ENCODE measurements around the gene SLX4IP.

Gene SLX4IP

DNA sequence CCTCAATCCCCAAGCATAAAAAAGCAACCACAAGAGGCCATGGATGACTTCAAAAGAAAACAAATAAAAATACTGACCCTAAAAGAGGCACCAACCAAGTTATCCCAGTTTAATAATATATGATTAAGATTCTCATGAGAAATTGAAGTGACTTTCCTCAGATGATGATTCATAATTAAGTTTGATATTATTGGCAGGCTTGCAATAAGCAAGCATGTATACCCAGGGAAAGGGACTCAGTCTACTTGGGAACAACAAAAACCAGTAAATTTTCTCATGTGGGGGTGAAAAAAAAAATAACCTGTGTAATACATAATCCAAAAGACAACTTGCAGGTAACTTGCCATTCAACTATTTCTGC, 219.1 kb downstream of the SLX4IP start:
- FAIRE-seq = no peak

DNA sequence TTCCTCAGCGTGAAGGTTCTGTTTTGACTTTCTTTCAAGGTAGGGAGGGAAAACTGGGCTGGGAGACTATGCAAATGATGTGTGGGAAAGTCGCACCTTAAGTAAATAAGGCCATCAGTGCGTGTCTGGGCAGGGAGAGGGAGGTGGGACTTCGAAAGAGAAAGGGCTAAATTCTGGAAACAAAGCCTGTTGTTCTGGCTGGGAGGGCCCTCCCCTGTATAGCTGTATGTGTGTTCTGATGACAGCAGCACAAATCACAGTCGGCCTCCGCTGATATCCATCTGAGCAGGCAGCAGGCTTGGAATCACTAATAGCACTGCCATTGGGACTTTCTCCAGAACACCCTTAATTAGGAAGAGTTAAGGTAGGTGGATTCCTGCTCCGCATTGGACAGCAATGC, 219.5 kb downstream of the SLX4IP start:
- FAIRE-seq = no peak

DNA sequence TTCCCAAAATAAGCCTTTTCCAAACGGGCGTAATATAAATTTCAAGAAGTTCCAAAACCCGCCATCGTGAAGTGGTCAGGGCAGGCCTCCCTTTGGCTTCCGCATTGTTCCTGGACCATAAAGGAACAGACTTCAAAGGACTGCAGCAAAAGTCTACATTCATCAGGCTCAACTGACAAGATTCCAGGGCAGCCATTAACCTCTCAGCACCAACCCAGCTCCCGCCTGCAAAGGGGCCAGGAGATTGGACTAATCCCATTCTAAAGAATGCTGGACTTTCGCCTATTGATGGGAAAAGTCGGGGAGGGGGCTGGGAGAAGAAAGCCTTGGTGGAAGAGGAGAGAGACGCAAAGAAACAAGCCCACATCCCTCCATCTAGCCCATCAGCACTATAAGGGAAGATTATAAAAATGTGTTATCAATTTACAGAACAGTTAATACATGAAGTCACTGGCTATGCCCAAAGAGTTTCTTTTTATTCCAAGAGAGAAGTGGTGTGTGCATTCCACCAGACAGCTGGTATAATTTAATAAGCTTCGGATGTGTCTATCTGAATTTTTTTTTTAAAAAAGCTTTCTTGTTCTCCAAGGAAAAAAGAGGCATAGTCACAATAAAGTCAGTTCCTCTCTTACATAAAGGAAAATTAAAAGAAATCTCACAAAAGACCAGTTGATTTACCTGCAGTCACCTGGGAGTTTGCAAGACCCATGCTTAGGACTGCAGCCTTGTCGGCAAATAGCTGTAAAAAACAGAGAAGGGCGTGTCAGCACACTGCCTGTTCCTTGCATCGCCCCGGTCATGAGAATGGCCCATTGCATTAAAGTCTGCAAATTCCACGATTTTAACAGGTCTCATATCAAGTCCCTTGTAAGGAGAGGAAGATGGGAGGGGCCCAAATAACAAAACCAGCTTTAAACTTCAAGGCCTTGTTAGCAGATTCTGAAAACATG, 220.9 kb downstream of the SLX4IP start:
- no peak for FAIRE-seq

DNA sequence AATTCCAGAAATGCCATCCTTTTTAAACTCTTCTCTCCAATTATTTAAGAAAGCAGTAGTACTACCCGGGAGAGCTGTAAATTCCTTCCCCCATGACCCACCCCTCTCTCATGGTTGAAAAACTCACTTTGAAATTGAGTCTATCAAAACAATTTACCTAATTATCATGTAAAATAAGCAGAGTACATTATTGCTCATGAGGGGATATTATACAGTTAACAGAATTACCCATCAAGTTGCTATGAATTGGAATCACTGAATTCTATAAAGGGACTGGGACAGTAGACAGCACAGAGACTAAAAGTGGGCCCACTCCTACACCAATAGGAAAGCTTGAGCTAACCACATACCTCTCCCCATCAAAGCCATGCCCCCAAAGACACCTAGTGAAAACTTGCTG, 222.3 kb downstream of the SLX4IP start:
- FAIRE-seq = no peak

DNA sequence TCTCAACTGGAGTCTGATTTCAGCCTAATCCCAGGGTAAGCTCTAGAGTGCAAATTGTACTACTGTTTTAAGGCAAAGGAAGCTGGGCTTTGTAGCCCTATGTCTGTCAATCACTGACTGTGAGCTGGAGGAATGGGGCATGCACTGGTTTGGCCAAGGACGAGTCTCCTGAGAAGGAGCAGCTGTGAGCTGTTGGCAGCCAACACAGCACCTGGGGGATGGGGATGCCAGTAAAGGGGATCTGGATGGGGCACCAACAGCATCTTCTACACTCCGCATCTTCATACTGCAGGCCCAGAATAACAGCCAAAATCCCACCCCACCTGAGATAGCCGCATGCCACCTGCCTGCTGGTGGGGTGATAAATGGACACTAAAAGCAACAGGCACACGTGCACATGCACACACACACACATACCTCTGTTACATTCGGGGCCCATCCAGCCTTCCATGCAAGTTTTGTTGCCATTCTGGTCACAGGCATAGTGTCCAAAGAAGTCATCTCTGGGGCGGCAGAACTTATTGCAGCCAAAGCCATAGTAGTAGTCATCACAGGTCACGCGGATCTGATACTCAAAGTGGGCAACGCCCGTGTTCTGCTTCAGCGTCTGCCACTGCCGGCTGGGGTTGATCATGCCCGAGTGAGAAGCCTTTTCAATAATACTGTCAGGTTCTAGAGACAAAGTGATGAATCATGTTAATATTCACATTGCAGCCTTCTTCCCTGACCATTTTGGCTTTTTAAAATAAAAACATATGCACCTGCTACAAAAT, 223.1 kb downstream of the SLX4IP start:
- no peak for FAIRE-seq

DNA sequence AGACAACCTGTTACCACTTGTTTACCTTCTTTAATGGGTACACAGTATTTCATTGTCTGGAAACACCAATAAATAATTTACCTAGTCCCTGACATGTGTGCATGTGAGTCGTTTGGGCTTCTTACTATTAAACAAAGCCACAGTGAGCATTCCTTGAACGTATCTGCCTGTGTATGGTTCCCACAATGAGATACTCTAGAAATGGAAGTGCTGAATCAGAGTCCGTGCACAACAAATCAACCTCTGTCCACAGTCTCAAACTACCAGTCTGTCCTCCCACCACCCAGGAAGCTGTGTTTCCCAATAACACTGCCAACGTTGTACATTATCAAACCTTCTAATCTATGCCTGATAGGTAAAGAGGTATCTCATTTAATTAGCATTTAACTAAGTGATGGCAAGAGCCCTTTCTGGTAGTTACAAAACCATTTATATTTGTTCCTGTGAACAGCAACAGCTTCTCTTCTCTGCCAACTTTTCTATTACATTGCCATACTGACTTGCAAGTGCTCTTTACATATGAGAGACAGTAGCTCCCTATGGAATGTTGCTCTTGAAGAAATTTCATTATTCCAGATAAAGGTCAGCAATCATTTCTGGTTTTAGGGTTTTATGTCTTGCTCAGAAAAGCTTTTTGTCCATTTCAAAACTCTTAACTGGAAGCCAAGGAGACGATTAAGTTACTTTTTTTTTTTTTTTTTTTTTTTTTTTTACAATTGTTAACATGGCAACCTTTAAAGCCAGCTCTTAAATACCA, 223.9 kb downstream of the SLX4IP start:
- no peak for FAIRE-seq

DNA sequence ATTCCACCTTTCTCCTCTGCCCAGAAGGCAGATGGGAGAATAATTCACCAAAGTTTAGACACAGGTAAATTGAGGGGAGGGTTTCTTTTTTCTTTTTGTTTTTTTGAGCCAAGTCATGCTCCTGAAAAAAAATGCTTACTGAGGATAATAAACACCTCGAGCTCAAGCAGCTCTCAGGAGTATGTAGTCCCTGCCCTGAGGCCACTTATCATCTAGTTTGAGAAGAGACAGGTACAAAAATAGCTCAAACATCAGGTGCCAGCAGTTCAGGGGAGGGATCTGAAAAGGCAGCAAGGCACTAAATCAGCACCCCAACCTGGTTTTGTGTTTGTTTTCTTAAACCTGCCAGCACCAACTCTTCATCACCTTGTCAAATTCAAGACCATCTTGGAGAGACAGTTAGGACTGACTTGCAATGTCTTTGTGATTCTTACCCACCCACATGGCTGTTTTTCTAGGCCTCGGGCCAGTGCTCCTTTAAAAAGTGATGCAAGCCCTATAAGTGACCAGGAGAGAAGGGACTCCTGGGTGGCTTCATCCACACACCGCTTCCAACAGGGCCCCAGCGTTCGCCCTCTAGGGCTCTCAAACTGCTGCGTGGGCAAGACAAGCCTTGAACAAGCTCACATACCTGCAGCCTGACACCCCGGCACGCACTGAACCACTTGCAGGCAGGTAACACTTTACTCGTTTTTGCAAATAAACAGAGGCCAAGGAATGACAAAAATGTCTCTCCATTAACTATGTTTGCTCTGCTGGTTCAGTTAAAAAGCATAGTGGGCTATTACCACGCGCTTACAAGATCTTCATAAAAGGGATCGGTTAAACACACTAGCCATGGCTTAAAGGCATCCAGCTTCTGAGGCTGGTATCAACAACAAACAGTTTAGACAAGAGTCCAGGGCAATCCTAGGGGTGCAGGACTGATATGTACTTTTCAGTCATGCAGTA, 224.8 kb downstream of the SLX4IP start:
- no peak for FAIRE-seq

DNA sequence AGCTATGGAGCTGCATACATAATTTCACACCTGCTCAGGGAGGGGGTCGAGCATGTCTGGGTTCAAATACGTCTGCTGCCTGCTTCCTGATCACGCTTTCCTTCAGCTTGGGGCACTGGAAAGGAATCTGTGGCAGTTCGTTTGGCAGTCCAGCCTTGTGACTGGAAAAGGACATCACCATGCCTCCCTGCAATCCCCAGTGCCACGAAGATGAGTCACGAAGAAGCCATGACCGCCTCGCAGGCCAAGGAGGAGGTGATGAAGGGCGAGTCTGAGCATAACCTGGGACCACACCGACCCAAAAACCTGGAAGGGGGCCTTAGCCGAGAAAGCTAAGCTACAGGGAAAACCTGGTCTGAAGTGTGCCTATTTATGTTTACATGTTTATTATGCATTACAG, 225.6 kb downstream of the SLX4IP start:
- no peak for FAIRE-seq

DNA sequence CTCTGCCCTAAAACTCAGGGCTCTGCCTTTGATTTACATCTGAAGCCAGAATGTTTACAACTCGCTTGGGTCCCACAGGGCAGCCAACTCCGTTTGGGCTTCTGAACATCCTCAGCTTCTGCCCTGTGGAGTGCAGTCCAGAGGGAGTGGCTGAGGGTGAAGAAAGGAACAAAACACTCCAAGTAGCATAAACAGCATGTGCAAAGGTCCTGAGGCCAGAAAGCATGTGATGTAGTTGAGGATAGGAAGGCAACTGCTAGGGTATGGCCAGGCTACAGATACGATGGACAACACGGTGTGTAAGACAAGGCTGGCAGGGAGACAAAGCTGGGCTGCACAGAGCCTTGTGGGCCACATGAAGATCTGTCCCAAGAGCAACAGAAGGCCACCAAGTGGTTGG, 226.2 kb downstream of the SLX4IP start:
- FAIRE-seq = no peak

DNA sequence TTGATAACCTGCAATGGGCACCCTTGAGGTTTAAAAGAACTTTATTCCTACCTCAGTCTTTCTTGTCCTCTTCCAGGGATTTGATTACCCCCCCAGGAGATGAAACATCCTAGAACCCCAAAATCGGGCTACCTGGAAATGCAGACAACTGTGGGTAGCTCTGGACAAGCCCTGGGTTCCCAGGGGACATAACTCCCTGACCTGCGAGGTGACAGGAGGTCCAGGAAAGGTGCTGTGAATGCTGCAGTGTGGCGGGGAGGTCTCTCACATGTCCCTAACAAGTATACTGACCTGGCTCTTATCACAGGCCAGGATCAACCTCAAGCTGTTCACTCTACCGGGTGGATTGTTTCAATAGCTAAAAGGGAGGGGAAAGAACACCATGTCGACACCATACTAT, 227.0 kb downstream of the SLX4IP start:
- no peak for FAIRE-seq

DNA sequence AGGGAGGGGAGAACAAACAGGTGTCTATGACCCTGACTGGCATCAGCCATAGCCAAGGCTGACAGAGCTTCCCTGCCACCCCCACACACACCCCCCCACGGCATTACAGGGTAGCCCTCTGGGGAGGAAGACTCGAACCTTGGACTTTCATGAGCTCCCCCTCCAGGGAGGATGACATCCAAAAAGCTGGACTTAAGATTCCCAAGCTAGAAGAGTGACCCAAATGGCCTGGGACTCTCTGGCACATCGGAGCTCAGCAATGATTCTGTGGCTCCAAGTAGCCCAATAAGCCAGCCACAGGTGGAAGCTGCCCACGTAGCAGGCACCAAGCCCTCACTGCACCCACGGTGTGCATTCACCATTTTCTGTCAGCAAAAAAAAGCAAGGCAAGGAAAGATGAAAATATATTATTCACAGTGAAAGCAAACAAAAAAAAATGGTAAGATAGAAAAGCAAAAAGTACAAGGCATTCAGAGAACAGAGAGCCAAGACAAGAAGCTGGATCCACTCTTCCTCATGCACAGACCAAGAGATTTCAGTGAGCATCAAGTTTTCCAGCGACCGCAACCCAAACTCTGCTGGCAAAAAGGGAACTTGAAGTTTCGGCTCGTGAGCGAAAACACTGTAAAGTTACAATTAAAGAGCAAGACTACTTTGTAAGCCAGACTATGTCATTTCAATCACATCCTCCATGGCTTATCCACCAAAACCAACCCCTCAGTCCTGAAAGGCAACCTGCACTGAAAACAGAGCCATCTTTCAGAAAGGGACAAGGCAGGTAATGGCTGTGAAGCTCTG, 227.8 kb downstream of the SLX4IP start:
- FAIRE-seq = no peak

DNA sequence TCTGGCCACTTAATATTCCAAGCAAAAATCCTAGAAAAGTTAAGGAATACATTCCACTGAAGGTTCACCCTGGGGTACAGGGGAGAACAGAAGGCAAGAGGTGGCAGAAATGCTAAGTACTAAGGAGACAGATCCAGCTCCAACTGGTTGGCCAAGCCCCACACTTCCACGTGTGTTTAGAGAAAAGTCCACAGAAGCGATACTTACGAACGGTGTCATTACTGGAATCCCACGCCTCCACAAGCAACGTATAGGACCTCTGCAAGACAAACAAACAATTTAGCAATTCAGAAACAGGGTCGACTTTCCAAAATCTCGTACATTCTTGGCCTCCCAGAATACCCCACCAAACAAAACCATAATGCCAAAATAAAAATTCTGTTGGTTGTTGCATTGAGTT, 228.7 kb downstream of the SLX4IP start:
- FAIRE-seq = no peak

DNA sequence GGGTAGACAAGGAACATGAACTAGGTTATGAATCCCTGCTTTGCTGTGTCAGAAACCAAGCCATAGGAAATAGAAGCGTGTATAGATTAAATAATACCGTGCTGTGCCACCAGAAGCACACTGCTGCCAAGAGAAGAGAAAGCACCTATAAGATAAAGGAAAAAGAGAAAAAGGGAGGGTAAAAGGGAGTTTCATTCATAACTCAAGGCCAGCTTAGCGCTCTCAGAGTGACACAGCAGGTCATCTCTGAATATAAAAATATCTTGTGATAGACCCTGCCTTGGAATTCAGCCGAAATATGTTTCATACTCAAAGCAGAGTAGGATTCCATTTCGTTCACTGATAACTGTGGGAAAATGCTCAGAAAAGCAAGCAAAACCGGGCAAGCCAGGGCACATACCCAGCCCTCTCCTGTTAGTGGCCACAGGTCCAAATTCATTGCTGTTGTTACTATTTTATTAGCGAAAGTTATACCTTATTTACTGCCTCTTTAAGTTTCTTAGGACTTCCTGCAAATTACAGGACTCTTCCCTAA, 230.0 kb downstream of the SLX4IP start:
- FAIRE-seq = no peak

DNA sequence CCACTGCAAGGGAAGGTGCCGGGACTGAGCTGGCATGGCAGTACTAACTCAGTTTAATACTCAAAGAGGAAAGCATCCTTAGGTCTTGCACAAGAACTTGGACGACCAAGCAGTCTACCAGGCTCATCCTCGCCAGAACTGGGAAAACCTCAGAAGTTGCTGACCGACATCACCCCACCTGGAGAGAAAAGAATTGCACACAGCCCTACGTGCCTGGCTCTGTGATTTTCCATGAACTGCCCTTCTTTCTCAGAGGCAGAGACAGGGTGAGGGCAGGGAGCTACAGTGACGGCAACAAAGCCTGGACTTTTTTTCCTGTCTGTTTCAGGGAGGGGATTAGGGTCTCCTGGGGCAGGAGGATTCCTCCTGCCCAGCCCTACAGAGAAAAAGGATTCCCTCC, 230.7 kb downstream of the SLX4IP start:
- no peak for FAIRE-seq

DNA sequence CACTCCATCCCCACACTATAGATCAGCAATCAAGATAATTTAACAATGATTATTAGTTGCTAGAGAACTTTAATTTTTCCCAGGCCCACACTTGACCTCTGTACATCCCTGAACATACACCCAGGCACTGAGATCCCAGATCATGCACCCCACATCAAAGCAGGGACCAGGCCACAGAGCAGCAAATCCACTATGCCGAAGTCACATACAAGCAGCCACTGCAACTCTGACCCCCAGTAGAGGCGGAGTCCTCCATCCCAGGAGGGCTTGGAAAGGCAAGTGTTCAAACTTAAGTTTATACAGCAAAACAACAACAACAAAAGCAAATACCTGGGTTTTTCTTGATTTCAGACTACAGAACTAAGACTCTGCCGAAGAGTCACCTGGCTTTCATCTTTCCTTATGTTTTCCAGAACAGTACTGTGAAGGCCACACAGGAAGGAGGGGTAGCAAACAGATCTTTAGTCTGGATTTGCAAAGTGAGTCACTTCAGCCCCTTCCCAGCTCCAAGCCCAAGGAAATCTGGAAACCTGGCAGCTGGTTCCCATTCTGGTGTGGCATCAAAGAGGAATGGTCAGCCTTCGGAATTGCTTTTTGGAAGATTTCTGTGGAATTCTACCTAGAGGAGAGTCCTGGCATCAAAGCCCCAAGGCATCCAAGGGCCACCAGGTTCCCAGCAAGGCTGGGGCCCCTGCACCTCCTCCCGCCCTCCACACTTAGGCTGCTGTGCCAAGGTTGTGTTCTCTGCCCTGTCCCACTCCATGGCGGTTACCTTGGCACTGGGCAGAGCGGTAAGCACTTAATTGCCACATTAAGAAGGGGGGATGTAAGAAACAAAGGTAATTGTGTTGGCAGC, 231.3 kb downstream of the SLX4IP start:
- no peak for FAIRE-seq

DNA sequence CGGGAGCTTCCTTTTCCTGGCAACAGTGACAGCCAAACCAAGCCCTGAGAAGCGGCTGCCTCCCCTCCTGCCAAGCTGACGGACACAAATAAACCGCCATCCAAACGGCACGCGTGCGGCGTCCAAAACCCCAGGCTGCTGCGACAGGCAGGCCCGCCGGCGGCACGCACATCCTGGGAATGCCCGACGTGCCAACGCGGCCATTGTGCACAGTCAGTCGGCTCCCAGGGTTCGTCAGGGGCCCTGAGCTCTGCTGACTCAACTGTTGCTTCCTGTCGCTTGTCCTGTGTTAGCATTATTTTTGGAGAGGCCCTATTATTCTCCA, 231.9 kb downstream of the SLX4IP start:
- no peak for FAIRE-seq

DNA sequence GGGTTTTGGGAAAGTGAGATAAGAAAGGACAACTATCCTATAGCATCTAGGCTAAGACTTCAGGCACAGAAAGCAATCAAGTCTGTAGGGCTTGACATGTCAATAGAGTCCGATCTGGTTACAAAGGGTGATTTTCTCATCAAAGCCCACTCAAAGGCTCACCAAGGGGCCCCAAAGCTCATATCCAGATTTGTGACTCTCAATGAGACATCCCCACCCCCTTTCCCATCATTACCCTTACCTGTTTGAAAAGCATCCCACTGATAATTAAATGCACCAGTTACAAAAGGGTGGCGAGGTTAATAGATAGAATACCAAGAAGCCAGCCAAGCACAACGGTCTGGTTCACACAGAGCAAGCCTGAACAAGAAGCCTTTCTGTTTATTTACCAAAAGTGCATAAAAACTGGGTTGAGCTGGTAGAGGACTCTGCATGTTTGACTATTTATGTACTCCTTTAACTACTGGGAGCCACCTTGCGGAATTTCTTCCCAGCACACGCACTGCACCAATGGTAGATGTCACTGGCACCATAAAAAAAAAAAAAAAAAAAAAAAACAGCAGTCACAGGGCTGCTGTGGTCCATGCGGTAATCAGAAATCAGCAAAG, 232.6 kb downstream of the SLX4IP start:
- no peak for FAIRE-seq

DNA sequence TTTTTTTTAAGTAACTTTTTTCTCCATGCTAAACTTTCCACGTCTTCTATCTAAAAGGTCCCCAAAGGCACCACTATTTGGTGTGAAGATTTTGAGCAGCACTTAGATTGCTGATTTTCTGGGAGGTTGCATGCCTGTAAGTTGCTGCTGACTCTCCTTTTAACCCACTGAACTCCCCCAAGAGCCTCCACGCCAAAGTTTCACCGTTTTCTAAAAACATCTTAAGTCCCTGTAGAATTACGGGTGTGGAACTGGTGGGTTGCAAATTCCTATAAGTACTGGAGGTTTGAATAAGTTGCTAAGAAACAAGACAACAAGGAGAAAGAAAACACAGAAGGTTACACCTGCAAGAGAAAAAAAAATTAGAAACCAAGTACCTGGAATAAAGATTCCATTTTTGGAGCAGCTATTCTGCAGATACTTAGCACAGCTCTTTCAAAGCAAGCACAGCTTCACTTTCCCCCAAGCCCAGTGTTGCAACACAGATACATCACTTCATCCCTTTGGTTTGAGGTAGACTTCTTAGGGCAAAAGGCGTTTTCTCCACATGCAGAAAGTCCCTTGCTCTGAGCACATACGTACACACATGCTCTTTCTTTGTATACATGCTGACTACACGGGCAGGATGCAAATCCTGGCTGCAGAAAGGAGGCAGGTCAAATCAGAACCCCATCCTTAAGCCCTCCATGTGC, 233.7 kb downstream of the SLX4IP start:
- no peak for FAIRE-seq

DNA sequence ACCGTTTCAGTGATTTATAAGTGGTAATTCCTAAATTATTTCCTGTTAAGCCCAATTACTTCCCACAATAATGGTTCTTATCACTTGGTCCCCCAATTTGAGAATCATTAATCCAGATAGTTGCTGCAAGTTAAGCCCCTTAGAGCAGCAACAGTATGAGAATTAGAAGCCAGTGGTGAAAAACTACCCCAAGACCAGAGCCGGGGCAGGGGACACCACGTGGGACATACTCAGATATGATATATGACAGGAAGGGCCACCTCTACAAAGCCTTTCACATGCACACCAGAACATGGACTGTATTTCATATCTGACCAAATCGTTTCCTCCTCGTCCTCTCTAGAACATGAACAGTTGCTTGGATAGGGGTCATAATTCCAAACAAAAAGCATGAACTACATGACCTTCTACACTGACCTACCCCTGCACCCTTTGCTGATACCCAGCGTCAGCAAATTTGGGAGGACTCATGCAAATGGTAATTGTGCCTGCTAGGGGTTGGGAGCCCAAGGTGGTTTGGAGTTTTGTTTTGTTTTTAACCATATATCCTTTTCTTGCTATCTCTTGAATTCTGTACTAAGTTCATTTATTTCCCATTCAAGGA, 234.8 kb downstream of the SLX4IP start:
- no peak for FAIRE-seq
